GM13977 (cell line): ENCODE data around the gene R3HDM1.
"Not testable (repeated sequence)": the region's sequence is repeated elsewhere in the genome, so short reads cannot be mapped to it uniquely, and the experiment has no call there.

Experiments
- DNase-seq: peaks from one replicate; pipeline ENCODE4 v3.0.0; 2012; ENCODE audit warnings: low spot score
- in situ Hi-C: fragments of 300-500 bp; cut with MboI; formaldehyde crosslinking; loops from one replicate; pipeline ENCODE4 v1.12.0; 2022; ENCODE audit warnings: low sequenced_read_pairs, low pct_unique_long_range_greater_than_20kb, mixed read lengths, inconsistent platforms; ENCODE audit not compliant: unreplicated experiment
- TF ChIP-seq, protein P1 (sequence below): IDR thresholded peaks from 2 replicates; pipeline ENCODE4 v1.5.1; 2012; ENCODE audit warnings: mild to moderate bottlenecking, control low read depth; ENCODE audit not compliant: insufficient read depth; ENCODE audit errors: extremely low read depth, missing control alignments

The R3HDM1 gene

GRCh38 chr2:135698838-135699237 lies 167.6 kb downstream of the R3HDM1 start:
- in situ Hi-C loops = no loop called here
- TF ChIP-seq, protein P1, sequence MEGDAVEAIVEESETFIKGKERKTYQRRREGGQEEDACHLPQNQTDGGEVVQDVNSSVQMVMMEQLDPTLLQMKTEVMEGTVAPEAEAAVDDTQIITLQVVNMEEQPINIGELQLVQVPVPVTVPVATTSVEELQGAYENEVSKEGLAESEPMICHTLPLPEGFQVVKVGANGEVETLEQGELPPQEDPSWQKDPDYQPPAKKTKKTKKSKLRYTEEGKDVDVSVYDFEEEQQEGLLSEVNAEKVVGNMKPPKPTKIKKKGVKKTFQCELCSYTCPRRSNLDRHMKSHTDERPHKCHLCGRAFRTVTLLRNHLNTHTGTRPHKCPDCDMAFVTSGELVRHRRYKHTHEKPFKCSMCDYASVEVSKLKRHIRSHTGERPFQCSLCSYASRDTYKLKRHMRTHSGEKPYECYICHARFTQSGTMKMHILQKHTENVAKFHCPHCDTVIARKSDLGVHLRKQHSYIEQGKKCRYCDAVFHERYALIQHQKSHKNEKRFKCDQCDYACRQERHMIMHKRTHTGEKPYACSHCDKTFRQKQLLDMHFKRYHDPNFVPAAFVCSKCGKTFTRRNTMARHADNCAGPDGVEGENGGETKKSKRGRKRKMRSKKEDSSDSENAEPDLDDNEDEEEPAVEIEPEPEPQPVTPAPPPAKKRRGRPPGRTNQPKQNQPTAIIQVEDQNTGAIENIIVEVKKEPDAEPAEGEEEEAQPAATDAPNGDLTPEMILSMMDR = no peak
- DNase-seq = no peak

GRCh38 chr2:135701442-135701841 lies 170.2 kb downstream of the R3HDM1 start:
- in situ Hi-C loops = loop anchor here (25.0 kb wide), 1 partner anchor 689 kb away; no protein-coding TSS in a partner anchor
- DNase-seq = no peak
- TF ChIP-seq, protein P1 = no peak

GRCh38 chr2:135703300-135703699 lies 172.0 kb downstream of the R3HDM1 start:
- DNase-seq = no peak
- TF ChIP-seq, protein P1 = no peak
- in situ Hi-C loops = loop anchor here (25.0 kb wide), 1 partner anchor 691 kb away; no protein-coding TSS in a partner anchor

- in situ Hi-C loops = loop anchor here (25.0 kb wide), 1 partner anchor 692 kb away; no protein-coding TSS in a partner anchor
- DNase-seq = not testable (repeated sequence)
These were observed 172.8 kb downstream of the R3HDM1 start for GRCh38 chr2:135704075-135704474.

GRCh38 chr2:135708159-135708558 lies 176.9 kb downstream of the R3HDM1 start:
- in situ Hi-C loops = loop anchor here (25.0 kb wide), 1 partner anchor 696 kb away; no protein-coding TSS in a partner anchor
- DNase-seq = no peak

GRCh38 chr2:135709992-135710391 lies 178.7 kb downstream of the R3HDM1 start:
- TF ChIP-seq, protein P1 = peak; percentile 86
- DNase-seq = peak; percentile 72
- in situ Hi-C loops = loop anchor here (10.0 to 25.0 kb wide), 2 partner anchors 235 to 698 kb away; no protein-coding TSS in a partner anchor

More at GRCh38 chr2:135708159-135708558, 176.9 kb downstream of the R3HDM1 start:
- TF ChIP-seq, protein P1 = no peak

DNA sequence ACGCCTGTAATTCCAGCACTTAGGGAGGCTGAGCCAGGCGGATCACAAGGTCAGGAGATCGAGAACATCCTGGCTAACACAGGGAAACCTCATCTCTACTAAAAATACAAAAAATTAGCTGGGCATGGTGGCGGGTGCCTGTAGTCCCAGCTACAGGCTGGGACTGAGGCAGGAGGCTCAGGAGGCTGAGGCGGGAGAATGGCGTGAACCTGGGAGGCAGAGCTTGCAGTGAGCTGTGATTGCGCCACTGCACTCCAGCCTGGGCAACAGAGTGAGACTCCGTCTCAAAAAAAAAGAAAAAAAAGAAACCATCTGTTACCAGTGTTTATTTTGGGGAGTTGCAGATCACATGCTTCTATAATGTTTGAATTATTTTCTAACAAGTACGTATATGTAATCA lies 183.8 kb downstream of the R3HDM1 start:
- in situ Hi-C loops = loop anchor here (10.0 to 25.0 kb wide), 2 partner anchors 240 to 703 kb away; no protein-coding TSS in a partner anchor
- DNase-seq = not testable (repeated sequence)
